ENCODE data around the gene PCDH9.
"Not testable (repeated sequence)": the region's sequence is repeated elsewhere in the genome, so short reads cannot be mapped to it uniquely, and the experiment has no call there.

Gene PCDH9

GRCh38 chr13:67130444-67130843 lies 99.7 kb downstream of the PCDH9 start:
- no peak for DNase-seq (ENCODE audit: low read depth in 3 of 3)

DNA sequence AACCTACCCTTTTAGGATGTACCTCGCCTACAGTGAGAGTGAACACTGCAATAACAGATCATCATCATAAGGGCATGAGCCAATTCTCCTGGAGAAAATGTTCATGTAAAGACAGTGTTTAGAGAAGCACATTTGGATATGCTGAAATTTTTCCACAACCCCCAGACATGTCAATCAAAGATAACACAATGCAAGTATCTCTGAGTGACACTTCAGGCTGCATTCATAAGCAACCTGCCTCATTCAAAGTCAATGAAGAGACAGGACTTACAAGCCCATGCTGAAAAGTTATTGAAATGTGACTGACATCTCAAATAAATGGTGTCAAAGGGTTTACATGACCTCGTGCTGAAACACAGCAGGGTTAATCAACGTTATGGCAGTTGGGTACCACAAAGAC lies 102.0 kb downstream of the PCDH9 start:
- DNase-seq (ENCODE audit: low read depth in 3 of 3): no peak

GRCh38 chr13:67125681-67126080 lies 104.5 kb downstream of the PCDH9 start:
- DNase-seq (ENCODE audit: low read depth in 3 of 3): no peak

- no peak for DNase-seq (ENCODE audit: low read depth in 3 of 3)
Measured at GRCh38 chr13:67123165-67123564, 107.0 kb downstream of the PCDH9 start.

DNA sequence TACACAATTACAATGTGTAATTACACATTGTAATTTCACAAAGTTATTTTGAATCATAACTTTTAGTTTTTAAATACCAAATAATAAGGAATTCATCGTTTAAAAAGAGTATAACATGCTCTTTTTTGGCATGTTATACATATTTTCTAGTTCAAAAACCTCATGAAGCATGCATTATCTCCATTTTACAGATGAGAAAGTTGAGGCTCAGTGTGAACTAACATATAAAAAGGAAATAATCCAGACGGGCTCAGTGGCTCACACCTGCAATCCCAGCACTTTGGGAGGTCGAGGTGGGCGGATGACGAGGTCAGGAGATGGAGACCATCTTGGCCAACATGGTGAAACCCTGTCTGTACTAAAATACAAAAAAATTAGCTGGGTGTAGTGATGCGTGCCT lies 107.9 kb downstream of the PCDH9 start:
- no peak for DNase-seq (ENCODE audit: low read depth in 3 of 3)

- no peak for DNase-seq (ENCODE audit: low read depth in 3 of 3)
Measured at GRCh38 chr13:67120872-67121531, 109.1 kb downstream of the PCDH9 start.

GRCh38 chr13:67119481-67119894 lies 110.6 kb downstream of the PCDH9 start:
- no peak for DNase-seq (ENCODE audit: low read depth in 3 of 3)

DNA sequence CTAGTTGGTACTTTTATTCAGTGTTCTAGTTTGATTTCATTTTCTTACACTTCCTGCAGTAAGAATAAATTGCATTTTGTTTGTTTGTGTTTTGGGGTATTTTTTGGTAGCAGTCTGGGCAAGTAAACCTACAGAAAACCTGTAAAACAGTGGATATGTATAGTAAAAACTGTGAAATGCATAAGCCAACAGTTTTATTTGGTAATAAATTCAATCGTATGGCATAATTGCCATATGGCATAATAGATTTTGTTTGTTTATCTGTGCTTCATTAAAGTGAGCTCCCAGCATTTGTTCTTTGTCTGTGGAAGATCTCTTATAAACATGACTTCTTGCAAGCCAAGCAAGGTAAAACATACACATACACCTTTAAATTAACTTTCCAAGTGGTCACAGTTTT lies 111.9 kb downstream of the PCDH9 start:
- no peak for DNase-seq (ENCODE audit: low read depth in 3 of 3)

DNA sequence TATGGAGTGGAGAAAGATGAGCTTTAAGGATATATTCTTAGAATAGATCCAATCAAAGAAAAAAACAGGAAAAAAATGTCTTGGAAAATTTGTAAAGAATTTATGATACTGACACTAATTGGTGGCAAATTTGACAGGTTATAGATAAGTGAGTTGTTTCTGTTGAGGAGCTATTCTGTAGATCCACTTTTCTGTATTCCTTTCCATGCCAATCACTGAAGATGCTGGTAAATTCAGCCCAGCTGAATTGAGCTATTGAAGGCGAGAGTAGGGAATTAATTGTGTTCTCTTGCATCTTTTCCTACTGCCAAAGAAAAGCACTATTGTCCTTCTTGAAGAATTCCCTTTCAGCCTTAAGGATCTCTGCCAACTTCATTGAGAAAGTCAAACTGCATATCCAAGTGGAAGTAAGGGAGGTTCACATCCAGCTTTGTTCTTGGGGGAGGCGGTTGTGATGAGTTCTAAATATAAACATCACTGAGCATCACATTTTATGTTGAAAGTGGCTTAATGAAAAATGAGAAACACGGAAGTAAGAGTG lies 113.1 kb downstream of the PCDH9 start:
- DNase-seq (ENCODE audit: low read depth in 3 of 3): no peak

DNA sequence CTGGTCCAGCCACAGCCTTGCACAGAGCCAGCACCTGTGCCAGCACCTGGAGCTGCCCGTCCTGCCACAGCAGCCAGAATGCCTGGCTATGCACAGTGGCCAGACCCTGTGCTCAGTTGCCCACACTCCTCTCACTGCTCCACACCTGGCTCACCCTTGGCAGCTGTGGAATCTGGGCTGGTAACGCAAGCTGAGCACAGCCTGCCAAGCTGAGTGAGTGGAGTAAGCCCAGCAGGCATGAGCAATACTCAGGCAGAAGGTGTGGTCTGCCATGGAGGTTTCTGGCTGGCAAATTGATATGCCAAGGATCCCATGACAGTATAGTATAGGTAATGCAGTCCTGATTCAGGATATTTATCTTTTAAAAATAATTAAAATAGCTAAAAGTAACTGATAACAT lies 122.2 kb downstream of the PCDH9 start:
- DNase-seq (ENCODE audit: low read depth in 3 of 3): no peak

DNA sequence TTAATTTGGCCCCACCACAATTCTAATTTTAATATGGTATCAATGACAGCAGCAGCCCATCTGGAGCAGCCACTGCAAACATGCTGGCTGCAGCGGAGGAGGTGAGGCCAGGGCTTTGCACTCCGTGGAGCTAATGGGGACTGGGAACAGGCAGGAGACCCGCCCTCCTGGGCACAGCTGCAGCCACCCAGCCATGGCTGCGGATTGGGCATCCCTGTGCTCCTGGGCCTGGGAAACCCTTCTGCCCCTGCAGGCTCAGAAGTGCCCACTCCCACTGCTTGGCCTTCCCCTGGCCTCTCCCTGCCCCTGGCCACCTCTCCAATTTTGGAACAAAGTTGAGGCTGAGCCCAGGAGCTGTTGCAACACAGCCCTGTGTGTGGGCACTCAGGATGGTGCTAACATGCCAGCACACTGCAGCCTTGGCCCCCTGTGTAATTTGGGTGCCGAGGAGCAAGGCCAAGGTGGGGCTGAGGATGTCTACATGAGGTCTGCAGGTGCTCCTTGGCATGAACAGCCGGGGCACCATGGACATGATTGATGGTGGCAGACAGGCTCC lies 123.6 kb downstream of the PCDH9 start:
- DNase-seq (ENCODE audit: low read depth in 3 of 3): no peak

DNA sequence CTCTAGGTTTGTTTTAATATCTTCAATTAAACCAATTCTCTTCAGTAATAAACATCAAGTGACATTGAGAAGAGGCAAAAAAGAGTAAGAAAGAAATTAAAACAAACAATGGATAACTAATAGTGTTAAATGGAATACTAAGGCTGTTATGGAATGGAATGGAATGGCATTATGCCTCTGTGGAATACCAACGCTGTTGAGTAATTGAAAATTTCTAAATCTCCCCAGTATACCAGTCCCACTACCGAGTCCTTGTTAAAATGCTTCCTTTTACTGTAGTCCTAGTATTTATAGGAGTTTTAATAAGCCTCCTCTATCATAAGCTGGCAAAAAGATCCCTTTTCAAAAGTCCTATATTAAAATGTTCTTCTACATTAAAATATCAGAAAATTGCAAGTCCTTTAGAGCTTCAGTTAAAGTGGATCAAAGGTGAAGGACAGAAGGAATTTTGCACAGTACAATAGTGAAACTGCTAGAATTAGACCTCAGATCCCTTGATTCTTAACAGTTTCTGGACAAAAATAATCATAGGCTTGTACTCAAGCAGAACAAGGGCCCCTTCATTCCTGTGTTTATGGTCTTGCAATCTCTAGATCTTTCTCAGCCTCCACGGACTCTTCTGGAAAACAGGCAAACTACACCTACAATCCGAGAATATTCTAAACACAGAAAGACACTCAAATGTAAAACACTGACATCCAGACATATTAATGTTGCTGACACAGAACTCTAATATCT lies 128.2 kb downstream of the PCDH9 start:
- no peak for DNase-seq (ENCODE audit: low read depth in 3 of 3)

- no peak for DNase-seq (ENCODE audit: low read depth in 3 of 3)
Measured at GRCh38 chr13:67100730-67101129, 129.4 kb downstream of the PCDH9 start.

- DNase-seq (ENCODE audit: low read depth in 3 of 3): no peak
Measured at GRCh38 chr13:67099494-67099893, 130.6 kb downstream of the PCDH9 start.

GRCh38 chr13:67097892-67098452 lies 132.2 kb downstream of the PCDH9 start:
- DNase-seq (ENCODE audit: low read depth in 3 of 3): no peak

DNA sequence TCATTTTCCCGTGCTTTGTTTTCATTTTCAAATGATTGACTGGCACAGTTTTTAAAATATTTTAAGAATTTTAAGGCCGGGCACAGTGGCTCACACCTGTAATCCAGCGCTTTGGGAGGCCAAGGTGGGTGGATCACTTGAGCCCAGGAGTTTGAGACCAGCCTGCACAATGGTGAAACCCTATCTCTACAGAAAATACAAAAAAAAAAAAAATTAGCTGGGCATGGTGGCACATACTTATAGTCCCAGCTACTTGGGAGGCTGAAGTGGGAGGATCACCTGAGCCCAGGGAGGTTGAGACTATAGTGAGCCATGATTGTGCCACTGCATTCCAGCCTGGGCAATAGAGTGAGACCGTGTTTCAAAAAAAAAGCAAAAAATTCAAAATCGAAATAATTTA lies 133.2 kb downstream of the PCDH9 start:
- DNase-seq (ENCODE audit: low read depth in 3 of 3): not testable (repeated sequence)

GRCh38 chr13:67096418-67096817 lies 133.7 kb downstream of the PCDH9 start:
- DNase-seq (ENCODE audit: low read depth in 3 of 3): no peak

DNA sequence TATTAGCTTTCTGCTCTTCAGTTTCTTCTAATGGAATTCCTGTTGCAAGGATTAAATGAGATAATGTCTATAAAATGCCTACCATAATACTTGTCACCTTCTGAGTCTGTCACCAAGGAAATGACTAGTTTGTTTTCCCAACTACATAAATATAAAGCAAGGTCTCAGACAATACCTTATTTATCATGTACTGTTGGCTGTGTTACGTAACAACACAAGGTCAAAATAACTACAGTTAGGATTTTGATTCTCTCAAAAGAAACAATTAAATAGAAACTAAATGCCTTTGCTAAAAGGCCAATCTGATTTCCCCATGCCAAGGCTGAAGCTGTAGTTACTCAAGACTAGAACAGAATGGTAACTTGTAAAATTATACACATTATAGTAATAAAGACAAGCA lies 134.5 kb downstream of the PCDH9 start:
- no peak for DNase-seq (ENCODE audit: low read depth in 3 of 3)

DNA sequence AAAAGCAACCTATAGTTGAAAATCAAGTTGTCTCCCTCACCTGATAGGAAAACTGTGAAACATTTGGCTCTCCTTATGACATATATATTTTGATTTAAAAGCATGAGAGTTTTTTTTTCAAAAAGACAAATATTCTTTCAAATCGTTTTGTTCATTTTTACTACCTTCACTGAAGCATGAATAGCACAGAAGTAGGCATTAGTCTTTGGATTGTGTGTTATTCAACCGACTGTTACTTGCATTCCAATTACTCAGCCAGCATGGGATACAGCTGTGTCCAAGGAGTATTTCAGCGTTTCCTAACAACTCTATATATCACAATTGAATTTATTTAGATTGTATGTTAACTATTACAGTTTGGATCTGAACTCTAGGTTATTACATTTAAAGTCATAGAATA lies 135.2 kb downstream of the PCDH9 start:
- DNase-seq (ENCODE audit: low read depth in 3 of 3): no peak

GRCh38 chr13:67094078-67094477 lies 136.1 kb downstream of the PCDH9 start:
- DNase-seq (ENCODE audit: low read depth in 3 of 3): no peak

DNA sequence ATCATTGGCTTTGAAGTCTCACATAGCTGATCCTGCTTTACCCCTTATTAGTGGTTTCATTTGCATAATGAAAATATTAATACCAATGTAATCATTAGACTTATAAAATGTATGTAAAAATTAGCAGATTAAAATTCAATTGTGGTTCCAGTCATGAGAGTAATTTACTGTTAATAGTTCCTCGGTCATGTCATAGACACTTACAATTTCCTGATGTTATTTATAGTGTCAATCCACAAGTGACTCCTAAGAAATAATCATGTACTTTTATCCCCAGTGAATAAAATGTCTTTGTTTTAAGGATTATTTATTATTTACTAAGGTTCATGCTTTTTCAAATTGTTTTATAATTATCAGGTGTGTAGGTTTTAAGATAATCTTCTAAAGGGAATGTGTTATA lies 138.5 kb downstream of the PCDH9 start:
- no peak for DNase-seq (ENCODE audit: low read depth in 3 of 3)

DNA sequence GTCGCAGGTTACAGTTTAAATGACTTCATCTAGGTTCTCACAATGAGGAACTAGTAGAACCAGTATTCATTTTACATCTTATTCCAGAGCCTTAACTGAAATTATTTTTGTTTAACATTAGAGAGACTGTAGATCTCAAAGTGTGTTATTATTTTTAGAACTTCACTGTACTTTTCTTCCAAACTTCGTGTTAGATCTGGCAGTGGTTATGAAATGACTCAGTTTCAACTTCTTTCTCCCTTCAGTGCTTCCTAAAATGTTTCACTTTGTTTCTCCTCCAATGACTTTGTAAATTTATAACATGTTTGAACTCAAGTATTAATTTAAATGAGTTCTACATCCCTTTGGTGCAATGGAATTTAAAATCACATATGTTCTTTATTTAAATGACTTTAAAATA lies 139.3 kb downstream of the PCDH9 start:
- no peak for DNase-seq (ENCODE audit: low read depth in 3 of 3)

DNA sequence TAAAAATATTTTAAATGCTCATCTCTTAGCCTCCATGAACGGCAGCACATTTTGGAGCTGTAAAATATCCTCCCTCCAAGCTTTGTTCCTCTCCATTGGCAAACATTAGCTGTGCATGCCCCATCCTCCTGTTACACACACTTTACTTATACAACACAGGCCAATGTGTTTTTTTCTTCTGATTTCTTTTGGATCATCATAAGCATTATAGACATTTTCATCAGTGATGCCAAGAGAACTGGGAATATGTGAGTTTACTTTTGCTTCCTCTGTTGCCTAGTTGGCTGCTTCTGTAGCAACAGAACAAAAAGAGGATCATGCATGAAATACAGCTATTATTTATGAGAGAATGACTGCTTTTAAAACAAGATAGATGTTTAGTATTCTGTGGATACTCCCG lies 142.6 kb downstream of the PCDH9 start:
- DNase-seq (ENCODE audit: low read depth in 3 of 3): no peak
